ENCODE results near the gene MASTL.

The MASTL gene

GRCh38 chr10:27225642-27226257 lies 70.6 kb downstream of the MASTL start:
- DNase-seq, result no peak

- no peak for DNase-seq
Measured at GRCh38 chr10:27230022-27230421, 74.9 kb downstream of the MASTL start.

- no peak for DNase-seq
Measured at GRCh38 chr10:27235706-27236105, 80.6 kb downstream of the MASTL start.

All from NCI-H2081 treated with DMSO at 0.1 percent for 48 hours (cell line).